ENCODE data around the gene SWAP70. TPM values are rescaled to one million over a fixed set of nuclear protein-coding genes. Genes with fewer than 3 reads are reported as not detected.

SWAP70 gene
- total and polyA plus RNA-seq, 2 of the 13 experiments (the other 11 are each of a cell fraction or from before 2014, with no cell fraction given): 4.6 to 8.7 TPM

GRCh38 chr11:9750551-9750950, 86.7 kb downstream of the SWAP70 start:
- H2AFZ ChIP-seq (ENCODE audit: low read length): no peak overlapping the region
- H3K36me3 ChIP-seq (replicated peaks in 1 of 2; ENCODE audit: control insufficient read depth in 1 of 2, insufficient read depth in 2 of 2, low read length in 2 of 2): peaks cover 4 to 7% of the 10 kb centered on the region in 2 experiments; a peak in 1 of 5 replicates
- no peaks in the 10 kb centered on the region for H3K79me2 ChIP-seq (ENCODE audit: insufficient read depth, low read length)
- FAIRE-seq (no peak), ATAC-seq (no peak), DNase-seq (ENCODE audit: low spot score) (no peak)
- H3K9ac ChIP-seq (ENCODE audit: insufficient read depth, low read depth, low read length): no peak overlapping the region
- no peak overlapping the region for H3K4me3 ChIP-seq (replicated peaks in 1 of 3; ENCODE audit: insufficient read depth in 1 of 3, low read depth in 2 of 3, low read length in 3 of 3)
- 99% methylated on average over 4 of the region's 4 CpGs for WGBS (ENCODE audit: low lambda C conversion rate)
- peaks cover 26% of the 10 kb centered on the region for H3K4me1 ChIP-seq (ENCODE audit: insufficient read depth, low read length)
- H3K4me2 ChIP-seq (ENCODE audit: low read depth, low read length): no peak overlapping the region
- CTCF ChIA-PET (ENCODE audit: low intra/inter-chr PET ratio, low total read pairs): interaction anchor here (3.1 kb wide), 1 partner anchor 137 kb away, joined by 21 read pairs; no protein-coding TSS in a partner anchor
- POLR2A ChIA-PET: no interaction called here
- in situ Hi-C loops (cut with HindIII; ENCODE audit: extremely low pct_ligation_motif_present, low pct_unique_long_range_greater_than_20kb) (loop anchor here (10.0 kb wide), 1 partner anchor 56 kb away; no protein-coding TSS in a partner anchor), intact Hi-C loops (cut with micrococcal nuclease; ENCODE audit: unreplicated experiment) (no loop called here)
- H4K20me1 ChIP-seq (ENCODE audit: insufficient read depth, low read length): no peaks in the 10 kb centered on the region
- no TSS peak for BruUV-seq (replicated peaks)
- no peaks in the 10 kb centered on the region for H3K9me3 ChIP-seq (ENCODE audit: low read length)
- no peak overlapping the region for H3K27ac ChIP-seq (ENCODE audit: extremely low read length, insufficient read depth, low read length)
- H3K27me3 ChIP-seq (ENCODE audit: control insufficient read depth in 1 of 2, insufficient read depth in 2 of 2, low read length in 2 of 2): no peaks in the 10 kb centered on the region
- TF ChIP-seq ATF3 (CRISPR knock-in tag; IDR thresholded peaks at IDR 0.05) (no peak), JARID2 (CRISPR knock-in tag; IDR thresholded peaks at IDR 0.05; ENCODE audit: insufficient replicate concordance) (no peak), GZF1 (CRISPR knock-in tag; IDR thresholded peaks at IDR 0.05) (no peak)

- intact Hi-C loops (cut with micrococcal nuclease; ENCODE audit: unreplicated experiment): no loop called here
- CTCF ChIA-PET (ENCODE audit: low intra/inter-chr PET ratio, low total read pairs): no interaction called here
- 56% methylated on average over 3 of the region's 3 CpGs for WGBS (ENCODE audit: low lambda C conversion rate)
- TF ChIP-seq USF2 (IDR thresholded peaks at IDR 0.05; ENCODE audit: low read depth, low read length): no peak
- peak; percentile 34; the same call in 1 of the 2 replicates for TF ChIP-seq USF2 (CRISPR knock-in tag; IDR thresholded peaks at IDR 0.05; ENCODE audit: borderline replicate concordance)
- peak; percentile 7; the same call in 1 of the 2 replicates for TF ChIP-seq CEBPG (CRISPR knock-in tag; IDR thresholded peaks at IDR 0.05)
- TF ChIP-seq ZBTB38 (CRISPR knock-in tag; IDR thresholded peaks at IDR 0.05): 0 out of 2 replicates have a peak, but pooled peaks have one; percentile 45
- peak; percentile 14; the same call in 1 of the 2 replicates for TF ChIP-seq CEBPB (IDR thresholded peaks at IDR 0.05; ENCODE audit: borderline replicate concordance, low read depth, low read length)
- TF ChIP-seq ZNF281 (CRISPR knock-in tag; IDR thresholded peaks at IDR 0.05; ENCODE audit: borderline replicate concordance): no peak
- TF ChIP-seq ZBTB33 (CRISPR knock-in tag; IDR thresholded peaks at IDR 0.05): 0 out of 2 replicates have a peak, but pooled peaks have one; percentile 19
- no peak for TF ChIP-seq ZNF737 (CRISPR knock-in tag; IDR thresholded peaks at IDR 0.05; ENCODE audit: borderline replicate concordance)
Observed at GRCh38 chr11:9752091-9752490, 88.2 kb downstream of the SWAP70 start.

More at GRCh38 chr11:9752091-9752490, 88.2 kb downstream of the SWAP70 start:
- no TSS peak for BruUV-seq (replicated peaks)
- DNase-seq (ENCODE audit: low spot score): peak; percentile 21
- H3K4me2 ChIP-seq (ENCODE audit: low read depth, low read length): no peak overlapping the region
- no peaks in the 10 kb centered on the region for H3K27me3 ChIP-seq (ENCODE audit: control insufficient read depth in 1 of 2, insufficient read depth in 2 of 2, low read length in 2 of 2)
- H3K9me3 ChIP-seq (ENCODE audit: low read length): no peaks in the 10 kb centered on the region
- POLR2A ChIA-PET: no interaction called here
- H3K4me1 ChIP-seq (ENCODE audit: insufficient read depth, low read length): peaks cover 40% of the 10 kb centered on the region
- H3K4me3 ChIP-seq (replicated peaks in 1 of 3; ENCODE audit: insufficient read depth in 1 of 3, low read depth in 2 of 3, low read length in 3 of 3): no peak overlapping the region
- no peak for FAIRE-seq
- H4K20me1 ChIP-seq (ENCODE audit: insufficient read depth, low read length): no peaks in the 10 kb centered on the region
- ATAC-seq: peak; percentile 45; the same call in 2 of the 3 replicates
- no peak overlapping the region for H3K9ac ChIP-seq (ENCODE audit: insufficient read depth, low read depth, low read length)
- H3K79me2 ChIP-seq (ENCODE audit: insufficient read depth, low read length): no peaks in the 10 kb centered on the region
- peaks cover 3 to 4% of the 10 kb centered on the region in 2 experiments; a peak in 1 of 5 replicates for H3K36me3 ChIP-seq (replicated peaks in 1 of 2; ENCODE audit: control insufficient read depth in 1 of 2, insufficient read depth in 2 of 2, low read length in 2 of 2)
- no peak overlapping the region for H3K27ac ChIP-seq (ENCODE audit: extremely low read length, insufficient read depth, low read length)
- in situ Hi-C loops (cut with HindIII; ENCODE audit: extremely low pct_ligation_motif_present, low pct_unique_long_range_greater_than_20kb): loop anchor here (10.0 kb wide), 1 partner anchor 57 kb away; no protein-coding TSS in a partner anchor
- H2AFZ ChIP-seq (ENCODE audit: low read length): no peak overlapping the region
